HG03457 (cell line): ENCODE results near the gene OLFML2B.

Source experiments
- ATAC-seq: cut with Tn5 transposase; IDR thresholded peaks from one replicate; pipeline ENCODE4 v1.9.1; 2021; ENCODE audit warnings: moderate number of reproducible peaks; ENCODE audit not compliant: unreplicated experiment

OLFML2B gene

GRCh38 chr1:161981735-161982506, 41.7 kb downstream of the OLFML2B start:
- ATAC-seq, result no peak

GRCh38 chr1:161981126-161981525, 42.5 kb downstream of the OLFML2B start:
- no peak for ATAC-seq

- ATAC-seq, result no peak
These were observed 45.5 kb downstream of the OLFML2B start for GRCh38 chr1:161978011-161978790.

- no peak for ATAC-seq
These were observed 49.5 kb downstream of the OLFML2B start for GRCh38 chr1:161973924-161974845.

GRCh38 chr1:161972828-161973227, 50.8 kb downstream of the OLFML2B start:
- ATAC-seq, result no peak

- no peak for ATAC-seq
These were observed 53.0 kb downstream of the OLFML2B start for GRCh38 chr1:161970633-161971032.

- ATAC-seq, result no peak
These were observed 53.6 kb downstream of the OLFML2B start for GRCh38 chr1:161970036-161970435.

- ATAC-seq, result no peak
These were observed 57.6 kb downstream of the OLFML2B start for GRCh38 chr1:161966067-161966466.

GRCh38 chr1:161962091-161962887, 61.4 kb downstream of the OLFML2B start:
- peak; percentile 76 for ATAC-seq

GRCh38 chr1:161958425-161958824, 65.2 kb downstream of the OLFML2B start:
- ATAC-seq, result no peak

GRCh38 chr1:161956930-161957329, 66.7 kb downstream of the OLFML2B start:
- ATAC-seq, result no peak

GRCh38 chr1:161956097-161956496, 67.6 kb downstream of the OLFML2B start:
- ATAC-seq, result no peak

GRCh38 chr1:161955606-161956005, 68.1 kb downstream of the OLFML2B start:
- no peak for ATAC-seq

GRCh38 chr1:161954466-161954865, 69.2 kb downstream of the OLFML2B start:
- no peak for ATAC-seq

- ATAC-seq, result no peak
These were observed 69.6 kb downstream of the OLFML2B start for GRCh38 chr1:161954050-161954449.

GRCh38 chr1:161953256-161953920, 70.3 kb downstream of the OLFML2B start:
- no peak for ATAC-seq

- no peak for ATAC-seq
These were observed 71.0 kb downstream of the OLFML2B start for GRCh38 chr1:161952607-161953172.

- ATAC-seq, result no peak
These were observed 72.0 kb downstream of the OLFML2B start for GRCh38 chr1:161951646-161952045.

GRCh38 chr1:161950377-161950776, 73.3 kb downstream of the OLFML2B start:
- no peak for ATAC-seq
